CD4-positive, alpha-beta T cell treated with Interleukin-21 for 1 hour (primary cell): ENCODE measurements around the gene LYRM7.
"Not testable (repeated sequence)": the region's sequence is repeated elsewhere in the genome, so short reads cannot be mapped to it uniquely, and the experiment has no call there.

ENCODE experiments used
- DNase-seq: peaks from one replicate; pipeline ENCODE4 v3.0.0-alpha.2; 2020

The LYRM7 gene

DNA sequence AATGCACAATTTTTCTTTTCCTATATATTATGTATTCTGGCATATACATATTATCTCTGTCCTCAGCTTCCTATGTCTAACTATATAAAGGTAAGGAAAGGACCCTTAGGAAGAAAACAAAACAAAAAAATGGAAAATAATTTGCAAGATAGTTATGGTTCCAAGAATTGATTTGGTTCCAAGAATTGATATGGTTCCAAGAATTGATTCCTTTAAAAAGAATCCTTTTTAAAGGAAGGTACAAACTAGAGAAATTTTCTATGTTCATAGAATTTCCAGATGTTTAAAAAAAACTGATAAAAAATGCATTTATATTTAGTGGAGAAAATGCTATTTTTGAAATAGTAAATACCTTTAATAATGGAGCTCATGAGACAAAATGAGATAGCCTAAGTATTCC, 12.1 kb downstream of the LYRM7 start:
- DNase-seq = no peak

- no peak for DNase-seq
Measured at GRCh38 chr5:131185523-131186104, 14.9 kb downstream of the LYRM7 start.

- DNase-seq = no peak
Measured at GRCh38 chr5:131186561-131187256, 16.0 kb downstream of the LYRM7 start.

DNA sequence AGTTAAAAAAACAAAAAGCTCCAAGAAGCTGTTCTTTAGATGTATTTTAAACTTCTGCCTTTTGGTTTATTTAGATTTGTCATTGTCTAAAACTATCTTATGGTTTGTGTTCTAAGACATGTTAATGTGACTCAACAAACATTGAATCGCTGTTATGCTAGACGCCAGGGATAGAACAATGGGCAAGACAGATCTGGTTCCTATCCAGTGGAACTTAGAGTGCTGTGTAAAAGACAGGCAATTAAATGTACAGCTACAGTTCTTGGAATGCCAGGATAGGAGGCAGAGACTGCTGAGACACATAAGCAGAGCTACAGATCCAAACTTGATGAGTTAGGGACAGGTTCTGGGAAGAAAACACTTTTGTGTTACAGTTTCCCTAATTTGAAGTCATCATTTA, 22.4 kb downstream of the LYRM7 start:
- DNase-seq = no peak

- DNase-seq = not testable (repeated sequence)
Measured at GRCh38 chr5:131193897-131194296, 23.2 kb downstream of the LYRM7 start.

- no peak for DNase-seq
Measured at GRCh38 chr5:131194725-131195124, 24.0 kb downstream of the LYRM7 start.

GRCh38 chr5:131195696-131196095, 25.0 kb downstream of the LYRM7 start:
- no peak for DNase-seq

- no peak for DNase-seq
Measured at GRCh38 chr5:131196331-131196730, 25.6 kb downstream of the LYRM7 start.

GRCh38 chr5:131198625-131199024, 27.9 kb downstream of the LYRM7 start:
- DNase-seq = no peak

GRCh38 chr5:131200560-131200959, 29.8 kb downstream of the LYRM7 start:
- DNase-seq = no peak

DNA sequence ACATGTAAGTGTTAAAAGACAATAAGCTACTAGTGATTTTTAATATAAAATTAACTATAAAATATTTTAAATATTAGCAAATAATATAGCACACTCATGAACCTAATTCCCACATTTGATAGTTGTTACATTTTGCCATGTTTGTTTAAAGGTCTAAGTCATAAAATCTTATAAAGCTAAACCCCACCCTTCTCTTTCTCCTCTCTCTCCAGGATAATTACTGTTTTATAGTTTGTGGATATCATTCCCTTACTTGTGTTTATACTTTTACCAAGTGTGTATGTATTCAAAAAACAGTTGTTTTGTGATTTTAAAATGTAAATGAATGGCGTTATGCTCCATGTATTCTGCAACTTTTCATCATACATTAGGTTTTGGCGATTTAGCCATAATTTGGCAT, 34.2 kb downstream of the LYRM7 start:
- DNase-seq = no peak

DNA sequence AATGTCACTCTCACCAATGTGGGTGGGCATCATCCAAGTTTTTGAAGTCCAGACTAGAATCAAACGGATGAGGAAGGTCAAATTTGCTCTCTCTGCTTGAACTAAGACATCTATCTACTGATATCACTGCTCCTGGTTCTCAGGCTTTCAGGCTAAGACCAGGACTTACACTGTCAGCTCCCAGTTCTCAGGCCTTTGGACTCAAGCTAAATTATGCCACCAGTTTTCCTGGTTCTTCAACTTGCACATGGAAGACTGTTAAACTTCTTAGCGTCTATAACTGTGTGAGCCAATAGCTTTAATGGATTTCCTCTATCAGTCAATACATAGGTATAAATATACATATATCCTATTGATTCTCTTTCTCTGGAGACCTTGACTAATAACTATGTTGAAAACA, 35.3 kb downstream of the LYRM7 start:
- no peak for DNase-seq

GRCh38 chr5:131206772-131207171, 36.0 kb downstream of the LYRM7 start:
- DNase-seq = no peak

GRCh38 chr5:131209175-131209505, 38.4 kb downstream of the LYRM7 start:
- DNase-seq = no peak

- peak; percentile 84 for DNase-seq
Measured at GRCh38 chr5:131209506-131210150, 38.9 kb downstream of the LYRM7 start.

DNA sequence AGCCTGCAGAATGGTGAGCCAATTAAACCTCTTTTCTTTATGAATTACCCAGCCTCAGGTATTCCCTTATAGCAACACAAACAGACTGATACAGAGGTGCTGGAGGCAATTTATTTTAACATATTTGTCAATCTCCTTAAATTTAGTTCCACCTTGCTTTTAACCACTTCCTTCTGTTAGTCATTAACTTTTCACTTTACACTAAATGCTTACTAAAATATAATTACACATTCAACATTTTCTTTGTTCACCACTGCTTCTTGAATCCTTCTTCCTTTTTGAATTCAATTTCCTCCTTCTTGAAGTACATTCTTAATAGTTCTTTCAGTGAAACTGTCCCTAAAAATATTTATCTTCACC, 39.4 kb downstream of the LYRM7 start:
- no peak for DNase-seq

GRCh38 chr5:131211669-131212068, 40.9 kb downstream of the LYRM7 start:
- no peak for DNase-seq

- DNase-seq = peak; percentile 14
Measured at GRCh38 chr5:131212471-131213021, 41.8 kb downstream of the LYRM7 start.

- no peak for DNase-seq
Measured at GRCh38 chr5:131214609-131215227, 44.0 kb downstream of the LYRM7 start.

DNA sequence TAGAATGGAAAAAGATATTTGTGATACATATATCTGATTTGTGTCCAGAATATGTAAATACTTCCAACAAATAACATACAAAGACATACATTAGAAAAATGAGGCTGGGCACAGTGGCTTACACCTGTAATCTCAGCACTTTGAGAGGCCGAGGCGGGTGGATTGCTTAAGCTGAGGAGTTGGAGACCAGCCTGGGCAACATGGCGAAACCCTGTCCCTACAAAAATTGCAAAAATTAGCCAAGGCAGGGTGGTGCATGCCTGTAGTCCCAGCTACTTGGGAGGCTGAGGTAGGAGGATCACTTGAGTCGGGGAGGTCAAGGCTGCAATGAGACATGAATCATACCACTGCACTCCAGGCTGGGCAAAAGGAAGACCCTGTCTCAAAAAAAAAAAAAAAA, 47.0 kb downstream of the LYRM7 start:
- no peak for DNase-seq

- no peak for DNase-seq
Measured at GRCh38 chr5:131218392-131218791, 47.6 kb downstream of the LYRM7 start.

DNA sequence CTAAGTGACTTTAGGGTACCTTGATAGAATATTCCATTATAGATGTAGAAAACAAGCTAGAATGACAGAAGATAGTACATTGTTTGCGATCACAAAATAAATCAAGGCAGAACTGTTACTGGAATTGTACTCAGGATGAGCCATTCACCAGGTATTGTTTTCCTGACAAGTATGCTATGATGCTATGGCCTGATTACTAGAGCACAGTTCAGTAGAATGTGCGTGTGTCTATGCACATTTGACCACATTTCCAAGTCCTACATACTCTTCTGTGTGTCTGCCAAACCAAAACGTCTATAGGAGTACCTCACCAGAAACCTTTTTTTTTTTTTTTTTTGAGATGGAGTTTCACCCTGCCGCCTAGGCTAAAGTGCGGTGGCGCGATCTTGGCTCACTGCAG, 49.8 kb downstream of the LYRM7 start:
- DNase-seq = no peak

DNA sequence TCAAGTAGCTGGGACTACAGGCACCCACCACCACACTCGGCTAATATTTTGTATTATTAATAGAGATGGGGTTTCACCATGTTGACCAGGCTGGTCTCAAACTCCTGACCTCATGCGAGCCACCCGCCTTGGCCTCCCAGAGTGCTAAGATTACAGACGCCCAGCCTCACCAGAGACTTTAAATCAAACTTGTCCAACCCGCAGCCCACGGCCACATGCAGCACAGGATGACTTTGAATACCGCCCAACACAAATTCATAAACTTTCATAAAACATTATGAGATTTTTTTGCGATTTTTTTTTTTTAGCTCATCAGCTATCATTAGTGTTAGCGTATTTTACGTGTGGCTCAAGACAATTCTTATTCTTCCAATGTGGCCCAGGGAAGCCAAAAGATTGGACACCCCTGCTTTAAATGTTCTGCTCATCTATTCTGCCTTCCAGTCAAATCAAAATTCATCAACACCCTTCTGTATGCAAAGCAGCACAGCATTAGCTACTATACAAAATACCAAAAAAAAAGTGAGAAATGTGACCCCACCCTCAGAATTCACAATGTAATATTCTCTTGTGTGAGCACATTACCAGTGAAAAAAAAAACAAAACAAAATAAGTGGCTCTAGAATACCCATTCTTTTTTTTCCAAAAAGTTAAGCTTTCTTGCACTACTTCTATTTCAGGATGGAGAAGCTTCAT, 50.4 kb downstream of the LYRM7 start:
- no peak for DNase-seq
